GM18951 (cell line): ENCODE results near the gene RPL7L1.

Experiments used
- POLR2A ChIP-seq: IDR thresholded peaks from 4 replicates; pipeline ENCODE4 v1.6.1; 2011; ENCODE audit warnings: mild to moderate bottlenecking; ENCODE audit not compliant: insufficient read length, insufficient read depth; ENCODE audit errors: extremely low read depth
- in situ Hi-C: fragments of 300-500 bp; cut with MboI; formaldehyde crosslinking; loops from one replicate; pipeline ENCODE4 v1.12.0; 2022; ENCODE audit warnings: low sequenced_read_pairs, mixed read lengths, inconsistent platforms; ENCODE audit not compliant: unreplicated experiment

Gene RPL7L1

DNA sequence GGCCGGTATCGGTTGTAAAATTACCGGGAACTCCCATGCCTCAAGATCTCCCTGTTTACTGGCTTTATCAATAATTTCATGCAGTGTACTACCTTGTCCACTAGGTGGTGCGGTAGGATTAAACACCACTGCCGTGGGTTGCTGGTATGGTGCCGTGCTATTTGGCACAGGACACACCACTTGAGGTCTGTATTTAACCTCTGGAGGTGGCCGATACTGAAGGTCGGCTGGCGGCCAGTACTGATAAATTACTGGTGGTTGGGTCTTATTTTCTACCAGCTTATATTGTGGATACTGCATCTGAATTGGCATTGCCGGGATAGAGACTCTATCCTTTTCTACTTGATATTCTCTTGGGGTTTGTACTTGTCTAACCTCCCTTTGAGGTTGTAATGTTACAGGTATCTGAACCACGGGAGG lies 22.1 kb downstream of the RPL7L1 start:
- in situ Hi-C loops = loop anchor here (10.0 kb wide), 1 partner anchor 243 kb away; no protein-coding TSS in a partner anchor
- TF ChIP-seq POLR2A = no peak

DNA sequence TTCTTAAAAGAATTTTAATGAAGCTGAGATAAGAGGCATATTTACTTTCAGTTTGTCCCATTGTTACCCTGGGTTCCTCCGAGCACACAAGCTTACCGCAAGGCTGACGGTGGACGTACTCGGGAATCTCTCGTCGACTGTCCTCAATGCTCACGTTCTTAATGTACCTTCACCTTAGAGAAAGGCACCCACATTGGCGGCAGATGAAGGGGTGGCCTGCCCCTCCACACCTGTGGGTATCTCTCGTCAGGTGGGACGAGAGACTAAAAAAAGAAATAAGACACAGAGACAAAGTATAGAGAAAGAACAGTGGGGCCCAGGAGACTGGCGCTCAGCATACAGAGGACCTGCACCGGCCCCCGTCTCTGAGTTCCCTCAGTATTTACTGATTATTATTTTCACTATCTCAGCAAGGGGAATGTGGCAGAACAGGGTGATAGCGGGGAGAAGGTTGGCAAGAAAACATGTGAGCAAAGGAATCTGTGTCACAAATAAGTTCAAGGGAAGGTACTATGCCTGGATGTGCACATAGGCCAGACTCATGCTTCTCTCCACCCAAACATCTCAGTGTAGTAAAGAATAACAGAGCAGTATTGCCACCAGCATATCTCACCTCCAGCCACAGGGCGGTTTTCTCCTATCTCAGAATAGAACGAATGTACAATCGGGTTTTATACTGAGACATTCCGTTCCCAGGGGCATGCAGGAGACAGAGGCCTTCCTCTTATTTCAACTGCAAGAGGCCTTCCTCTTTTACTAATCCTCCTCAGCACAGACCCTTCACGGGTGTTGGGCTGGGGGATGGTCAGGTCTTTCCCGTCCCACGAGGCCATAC lies 23.2 kb downstream of the RPL7L1 start:
- in situ Hi-C loops = loop anchor here (10.0 kb wide), 1 partner anchor 242 kb away; no protein-coding TSS in a partner anchor

DNA sequence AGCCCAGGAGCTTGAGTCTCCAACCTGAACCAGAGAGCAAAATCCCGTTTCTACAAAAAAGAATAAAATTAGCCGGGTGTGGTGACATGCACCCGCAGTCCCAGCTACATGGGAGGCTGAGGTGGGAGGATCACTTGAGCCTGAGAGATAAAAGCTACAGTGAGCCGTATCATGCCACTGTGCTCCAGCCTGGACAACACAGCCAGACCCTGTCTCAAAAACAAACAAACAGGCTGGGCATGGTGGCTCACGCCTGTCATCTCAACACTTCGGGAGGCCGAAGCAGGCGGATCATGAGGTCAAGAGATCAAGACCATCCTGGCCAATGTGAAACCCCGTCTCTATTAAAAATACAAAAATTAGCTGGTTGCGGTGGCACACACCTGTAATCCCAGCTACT lies 25.1 kb downstream of the RPL7L1 start:
- TF ChIP-seq POLR2A = no peak
- in situ Hi-C loops = loop anchor here (10.0 kb wide), 1 partner anchor 240 kb away; no protein-coding TSS in a partner anchor

DNA sequence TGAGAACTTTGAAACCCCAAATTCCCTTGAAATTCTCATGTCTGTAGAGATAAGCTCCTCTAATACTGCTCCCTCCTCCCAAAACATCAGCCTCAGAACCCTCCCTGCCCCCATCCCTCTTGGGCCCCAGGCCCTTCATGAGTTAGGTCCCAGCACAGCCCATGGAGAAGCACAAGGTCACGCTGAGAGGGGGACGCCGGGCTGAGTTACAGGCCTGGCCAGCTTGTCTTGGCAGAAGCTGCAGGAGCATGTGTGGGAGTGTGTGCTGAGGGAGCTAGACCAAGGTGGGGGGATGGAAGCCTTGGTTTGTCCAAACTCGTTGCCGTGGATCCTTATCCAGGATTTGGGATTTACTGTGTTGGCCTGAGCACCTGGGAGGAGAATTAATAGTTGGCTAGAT lies 27.9 kb downstream of the RPL7L1 start:
- no peak for TF ChIP-seq POLR2A
- in situ Hi-C loops = loop anchor here (10.0 kb wide), 1 partner anchor 237 kb away; no protein-coding TSS in a partner anchor

DNA sequence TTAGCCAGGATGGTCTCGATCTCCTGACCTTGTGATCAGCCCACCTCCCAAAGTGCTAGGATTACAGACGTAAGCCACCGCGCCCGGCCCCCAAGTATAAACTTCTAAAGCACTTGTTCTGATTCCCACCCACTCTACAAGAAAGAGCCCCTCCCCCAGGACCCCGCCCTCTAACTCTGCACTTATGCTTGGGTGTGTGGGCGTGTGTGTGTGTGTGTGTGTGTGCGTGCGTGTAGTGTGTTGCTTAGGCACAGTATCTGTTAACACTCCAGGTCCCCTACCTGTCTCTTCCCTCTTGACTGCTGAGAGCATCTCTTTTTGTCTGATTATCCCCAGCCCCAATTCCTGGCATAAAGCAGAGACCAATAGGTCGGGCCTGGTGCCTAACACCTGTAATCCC lies 30.4 kb downstream of the RPL7L1 start:
- no peak for TF ChIP-seq POLR2A
- in situ Hi-C loops = loop anchor here (10.0 kb wide), 1 partner anchor 235 kb away; no protein-coding TSS in a partner anchor

DNA sequence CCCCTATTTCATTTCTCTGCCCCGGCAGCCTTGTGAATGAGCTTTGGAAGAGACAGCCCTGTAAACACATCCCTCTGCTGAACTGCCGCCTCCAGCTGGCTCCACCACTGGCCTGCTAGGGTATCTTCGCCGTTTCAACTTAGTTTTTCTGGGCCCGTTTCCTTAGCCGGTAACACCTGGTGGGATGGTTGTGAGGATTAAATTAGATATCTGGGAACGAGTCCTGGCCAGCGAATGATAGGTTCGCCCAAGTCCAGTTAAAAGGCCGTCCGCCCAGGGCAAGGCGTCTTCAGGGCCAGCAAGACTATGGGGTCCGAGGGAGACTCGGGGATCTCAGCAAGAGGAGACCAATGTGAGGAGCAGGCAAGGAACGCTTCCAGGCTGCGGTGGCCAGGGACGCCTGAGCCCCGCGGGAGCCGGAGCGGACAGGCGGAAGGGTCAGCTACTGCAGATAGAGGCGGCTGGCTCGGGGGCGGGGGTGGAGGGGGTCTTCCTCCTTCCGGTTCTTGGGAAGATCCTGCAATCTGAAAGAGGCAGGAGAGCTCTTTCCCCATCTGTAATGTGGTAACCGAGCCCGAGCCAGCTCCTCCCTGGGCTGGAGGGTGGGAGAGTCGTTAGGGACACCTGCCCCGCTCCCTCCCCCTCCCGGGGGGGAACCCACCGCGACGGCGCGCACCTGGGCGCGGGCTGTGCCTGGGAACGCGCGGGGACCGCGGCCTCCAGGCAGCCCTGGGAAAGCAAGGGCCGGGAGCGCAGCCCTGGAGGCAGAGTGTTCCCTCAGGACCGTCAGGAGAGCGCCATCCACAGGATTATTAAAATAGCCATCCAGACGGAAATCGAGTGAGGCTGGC lies 32.0 kb downstream of the RPL7L1 start:
- in situ Hi-C loops = no loop called here

DNA sequence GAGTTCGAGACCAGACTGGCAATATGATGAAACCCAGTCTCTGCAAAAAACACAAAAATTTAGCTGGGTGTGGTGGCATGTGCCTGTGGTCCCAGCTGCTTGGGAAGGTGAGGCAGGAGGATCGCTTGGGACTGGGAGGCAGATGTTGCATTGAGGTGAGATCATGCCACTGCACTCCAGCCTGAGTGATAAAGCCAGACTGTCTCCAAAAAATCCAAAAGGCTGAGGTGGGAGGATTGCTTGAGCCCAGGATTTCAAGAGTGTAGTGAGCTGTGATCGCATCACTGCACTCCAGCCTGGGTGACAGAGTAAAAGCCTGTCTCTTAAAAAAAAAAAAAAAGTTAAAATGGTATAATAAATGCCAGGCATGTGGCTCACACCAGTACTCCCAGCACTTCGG lies 35.1 kb downstream of the RPL7L1 start:
- TF ChIP-seq POLR2A = no peak
- in situ Hi-C loops = no loop called here

More for the DNA sequence above, 32.0 kb downstream of the RPL7L1 start:
- no peak for TF ChIP-seq POLR2A

DNA sequence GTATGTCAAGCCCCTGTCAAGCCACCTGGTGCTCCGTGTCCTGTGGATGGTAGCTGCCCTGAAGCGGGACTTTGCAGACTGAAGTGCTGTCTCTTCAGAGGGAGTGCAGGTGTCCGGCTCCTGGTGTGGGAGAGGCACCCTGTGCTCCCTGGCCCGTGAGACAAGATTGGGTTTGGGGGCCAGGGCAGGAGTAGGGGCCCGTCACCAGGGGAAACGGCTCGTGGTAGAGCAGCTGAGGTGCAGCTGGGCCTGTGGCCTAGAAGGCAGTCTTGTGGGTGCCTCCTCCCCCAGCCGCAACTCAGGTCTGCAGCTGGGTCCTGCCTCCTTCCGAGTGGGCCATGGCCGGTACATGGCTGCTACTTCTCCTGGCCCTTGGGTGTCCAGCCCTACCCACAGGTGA lies 36.3 kb downstream of the RPL7L1 start, which contains the start of gene PTCRA:
PTCRA (plus strand) TSS at position 322 of the 400 bp plus-strand sequence; CDS start at position 339, 17 bp downstream.
- in situ Hi-C loops = no loop called here
- TF ChIP-seq POLR2A = no peak

DNA sequence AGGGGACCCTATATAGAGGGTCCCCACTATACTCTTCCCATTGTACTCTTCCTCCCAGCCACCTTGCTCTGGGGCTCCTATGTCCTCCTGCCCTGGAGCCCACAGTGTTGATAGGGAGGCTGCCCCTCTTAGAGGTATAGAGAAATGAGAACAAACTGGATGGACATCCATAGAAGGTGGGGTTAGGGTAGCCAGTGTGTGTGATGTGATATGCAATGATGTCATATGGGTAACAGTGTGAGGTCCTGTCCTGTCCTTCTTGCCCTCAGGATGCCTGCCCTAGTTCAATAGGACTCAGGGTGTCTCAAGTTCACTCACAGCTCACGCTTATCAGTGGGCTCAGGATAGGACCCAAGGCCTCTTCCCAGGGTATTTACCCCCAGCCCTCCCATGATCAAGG lies 36.9 kb downstream of the RPL7L1 start:
- in situ Hi-C loops = no loop called here
- no peak for TF ChIP-seq POLR2A

DNA sequence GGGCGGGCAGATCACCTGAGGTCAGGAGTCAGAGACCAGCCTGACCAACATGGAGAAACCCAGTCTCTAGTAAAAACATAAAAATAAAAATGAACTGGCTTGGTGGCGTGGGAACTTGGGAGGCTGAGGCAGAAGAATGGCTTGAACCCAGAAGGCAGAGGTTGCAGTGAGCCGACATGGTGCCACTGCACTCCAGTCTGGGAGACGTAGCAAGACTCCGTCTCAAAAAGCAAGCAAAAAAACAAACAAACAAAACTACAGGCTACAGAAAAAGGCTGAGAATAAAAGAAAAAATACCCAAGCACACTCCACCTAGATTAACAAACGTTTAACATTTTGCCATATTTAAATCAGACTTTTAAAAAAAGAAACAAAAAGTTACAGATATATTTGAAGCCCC lies 42.4 kb downstream of the RPL7L1 start:
- TF ChIP-seq POLR2A = no peak
- in situ Hi-C loops = no loop called here

DNA sequence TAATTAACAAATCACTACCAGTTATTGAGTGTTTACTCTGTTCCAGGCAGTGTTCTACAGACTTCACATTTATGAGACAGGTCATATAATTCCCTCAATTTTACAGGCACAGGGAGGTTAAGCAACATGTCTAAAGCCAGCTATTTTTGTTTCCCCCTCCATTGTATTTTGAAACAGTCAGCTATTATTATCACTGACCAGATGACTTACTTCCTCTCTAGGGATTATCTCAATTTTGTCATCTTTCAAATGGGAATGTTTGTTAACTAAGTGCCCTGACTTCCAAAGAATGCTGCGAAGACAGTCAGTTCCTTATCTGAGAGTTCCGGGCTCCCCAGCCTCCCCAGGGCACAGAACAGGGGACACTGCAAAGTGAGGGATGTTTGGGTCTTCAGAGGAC lies 44.2 kb downstream of the RPL7L1 start:
- in situ Hi-C loops = no loop called here

DNA sequence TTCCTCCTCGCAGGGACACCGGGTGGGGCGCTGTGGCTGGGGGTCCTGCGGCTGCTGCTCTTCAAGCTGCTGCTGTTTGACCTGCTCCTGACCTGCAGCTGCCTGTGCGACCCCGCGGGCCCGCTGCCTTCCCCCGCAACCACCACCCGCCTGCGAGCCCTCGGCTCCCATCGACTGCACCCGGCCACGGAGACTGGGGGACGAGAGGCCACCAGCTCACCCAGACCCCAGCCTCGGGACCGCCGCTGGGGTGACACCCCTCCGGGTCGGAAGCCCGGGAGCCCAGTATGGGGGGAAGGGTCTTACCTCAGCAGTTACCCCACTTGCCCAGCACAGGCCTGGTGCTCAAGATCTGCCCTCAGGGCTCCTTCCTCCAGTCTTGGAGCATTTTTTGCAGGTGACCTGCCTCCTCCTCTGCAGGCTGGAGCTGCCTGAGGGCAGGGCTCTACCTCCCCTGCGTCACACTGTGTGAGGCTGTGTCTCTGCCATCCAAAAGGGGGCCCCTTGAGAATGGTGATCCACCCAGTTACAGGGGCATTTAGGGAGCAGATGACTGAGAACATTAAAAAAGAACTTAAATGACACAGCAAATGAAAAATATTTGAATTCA lies 45.9 kb downstream of the RPL7L1 start:
- in situ Hi-C loops = no loop called here
- no peak for TF ChIP-seq POLR2A

More for the DNA sequence above, 44.2 kb downstream of the RPL7L1 start:
- TF ChIP-seq POLR2A = no peak
